Embryonic facial prominence (tissue), 1 donor: ENCODE data around the gene HIC2.
"Not testable (repeated sequence)": the region's sequence is repeated elsewhere in the genome, so short reads cannot be mapped to it uniquely, and the experiment has no call there.

Experiments
- DNase-seq: peaks from one replicate; pipeline ENCODE4 v3.0.0-alpha.2; 2016; ENCODE audit errors: extremely low spot score

The HIC2 gene

GRCh38 chr22:21493789-21494782 lies 76.9 kb downstream of the HIC2 start:
- DNase-seq, result not testable (repeated sequence)

- DNase-seq, result not testable (repeated sequence)
Observed at GRCh38 chr22:21497984-21498383, 80.8 kb downstream of the HIC2 start.

DNA sequence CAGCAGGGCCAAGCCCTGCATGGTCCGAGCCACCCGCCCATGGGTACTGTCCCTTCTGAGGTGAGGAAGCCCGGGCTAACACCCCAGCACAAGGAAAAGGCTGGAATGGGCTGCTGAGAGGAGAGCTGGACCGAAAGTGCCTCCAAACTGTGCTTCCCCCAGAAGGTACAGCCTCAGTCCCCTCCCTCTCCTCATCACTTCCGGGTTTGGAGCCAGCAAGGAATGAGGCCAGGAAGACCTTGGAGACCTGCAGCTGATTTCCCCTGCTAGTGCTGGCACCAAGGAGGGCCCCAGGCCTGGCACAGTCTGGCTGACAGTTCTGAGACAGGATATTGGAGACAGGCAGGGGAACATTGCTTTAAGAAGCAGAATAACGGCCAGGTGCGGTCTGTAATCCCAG lies 81.3 kb downstream of the HIC2 start:
- DNase-seq, result not testable (repeated sequence)

DNA sequence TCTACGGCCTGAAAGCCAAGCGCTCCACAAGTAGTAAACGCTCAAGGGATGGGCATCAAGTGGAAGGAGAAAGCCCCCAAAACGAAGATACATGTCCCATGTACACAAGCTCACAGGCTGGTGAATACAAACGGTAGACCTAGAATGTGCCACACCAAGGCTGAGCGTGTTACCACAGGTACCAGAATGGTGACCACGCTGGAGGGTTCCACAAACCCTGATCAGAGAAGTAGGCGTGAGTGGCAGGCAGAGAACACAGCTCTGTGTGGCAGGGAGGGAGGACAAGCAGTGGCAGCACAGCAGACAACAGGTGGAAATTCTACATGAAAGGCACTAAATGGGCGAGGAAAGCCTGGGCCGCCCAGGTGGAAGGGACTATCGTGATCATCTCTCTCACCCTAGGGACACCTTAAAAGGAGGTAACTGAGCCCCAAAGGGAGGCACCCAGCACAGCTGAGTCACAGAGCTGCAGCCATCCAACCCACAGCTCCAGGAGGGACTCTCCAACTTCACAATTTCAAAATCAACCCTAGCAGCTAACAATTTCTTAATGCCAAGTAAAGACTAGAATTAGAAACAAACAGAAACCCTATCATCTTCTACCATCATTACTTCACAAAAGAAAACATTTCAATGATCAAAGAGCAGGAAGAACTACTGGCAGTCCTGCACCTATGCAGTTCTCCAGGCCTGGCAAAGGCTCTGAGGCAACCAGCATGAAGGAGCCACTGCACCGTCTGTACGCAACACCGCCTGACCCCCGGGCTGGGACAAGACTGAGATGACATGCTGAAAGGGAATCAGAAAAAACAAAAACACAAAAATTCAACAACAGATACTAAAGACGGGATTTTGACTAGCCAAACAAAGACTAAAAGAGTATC lies 82.7 kb downstream of the HIC2 start:
- DNase-seq, result not testable (repeated sequence)
